Dermis lymphatic vessel endothelial cell (primary cell): ENCODE measurements around the gene TEX35. TPM values are rescaled to one million over a fixed set of nuclear protein-coding genes. Genes with fewer than 3 reads are reported as not detected.

Experiments used
- total RNA-seq: library from RNA; depleted of rRNA; stranded (reverse); fragments of >200 nt; gene quantifications from 2 replicates; pipeline ENCODE4 v1.2.1, GENCODE V29; 2014

TEX35 gene
- not detected in 2 replicates for total RNA-seq

DNA sequence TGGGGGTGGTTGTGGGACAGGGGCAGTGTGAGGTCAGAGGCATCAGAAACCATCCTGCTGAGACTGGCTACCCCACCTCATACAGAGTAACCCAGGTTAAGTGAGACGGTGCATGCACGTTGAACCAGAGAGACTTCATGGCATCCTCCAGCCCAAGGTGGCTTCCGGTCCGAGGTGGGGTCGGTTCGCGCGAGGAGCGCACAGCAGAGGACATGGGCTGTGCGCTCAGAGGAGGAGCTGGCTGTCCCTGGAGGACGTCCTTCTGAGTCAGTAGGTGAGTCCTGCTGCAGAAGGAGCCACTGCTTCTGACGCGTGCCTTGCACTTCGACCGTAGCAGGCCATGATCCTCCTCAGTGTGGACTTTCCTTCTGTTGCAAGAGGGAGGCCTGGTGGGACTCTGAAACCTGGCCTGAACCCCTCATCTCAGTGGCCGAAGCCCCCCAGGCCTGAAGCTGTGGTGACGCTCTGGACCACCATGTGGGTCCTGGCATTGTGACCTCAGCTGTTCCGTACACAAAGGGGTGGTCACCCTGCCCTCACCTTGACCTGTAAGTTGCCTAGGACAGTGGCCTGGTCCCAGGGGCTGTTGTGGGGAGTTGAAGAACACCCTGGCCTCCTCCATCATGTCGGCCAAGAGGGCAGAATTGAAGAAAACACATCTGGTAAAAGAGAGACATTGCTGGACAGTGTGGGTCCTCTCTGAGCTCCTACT, at the start of gene TEX35:
Gene TEX35 (plus strand): TSS at position 544 of the 712 bp plus-strand sequence. CDS start 80 bp downstream, at position 624.

DNA sequence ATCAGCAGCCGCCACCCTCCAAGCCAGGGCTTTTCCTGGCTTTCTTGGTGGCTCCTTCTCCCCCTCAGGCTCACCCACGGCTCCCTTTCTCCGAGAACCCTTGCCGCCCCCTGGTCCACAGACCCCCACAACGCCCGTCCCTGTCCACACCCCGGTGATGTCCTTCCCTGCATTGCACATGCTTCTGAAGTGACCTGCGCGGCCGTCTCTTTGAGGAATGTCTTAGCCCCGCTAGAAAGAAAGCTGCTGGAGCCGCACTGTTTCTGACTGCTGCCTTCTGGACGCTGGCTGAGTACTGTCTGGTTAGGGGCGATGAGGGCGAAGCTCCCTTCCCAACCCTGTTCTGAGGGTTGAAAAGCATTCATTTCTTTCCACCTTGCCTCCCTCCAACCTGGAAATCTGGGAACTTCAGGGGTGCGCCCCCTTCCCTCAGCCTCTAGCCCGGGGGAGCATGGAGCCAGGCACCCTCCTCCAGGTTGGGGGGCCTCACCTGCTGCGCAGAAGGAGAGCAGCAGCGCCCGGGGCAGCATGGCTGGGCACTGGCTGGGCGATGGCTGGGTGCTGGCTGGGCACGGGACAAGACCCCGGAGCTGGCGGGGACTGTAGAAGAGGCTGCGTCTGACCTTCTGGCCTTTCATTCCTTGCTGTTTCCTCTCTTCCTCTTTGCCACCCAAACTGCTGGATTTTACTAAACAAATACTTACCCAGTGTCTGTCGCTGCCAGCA, 16.3 kb upstream of the TEX35 start, which contains the start of gene CLEC20A:
Gene CLEC20A (minus strand): TSS at position 555 of the 726 bp plus-strand sequence. CDS start 25 bp downstream, at position 530.

Other genes starting within 250 kb of the TEX35 start
- 0.17 TPM in 1 of 2 replicates, not detected in the other for gene CLEC20A, start 16.1 kb upstream of the TEX35 start, total RNA-seq
- gene RALGPS2, start 212.1 kb downstream of the TEX35 start, total RNA-seq: 34.1 and 40.9 TPM in 2 replicates